A549 (cell line): ENCODE results near the gene PHKB. TPM values are rescaled to one million over a fixed set of nuclear protein-coding genes. Genes with fewer than 3 reads are reported as not detected.

Experiments
- ATAC-seq, 2 experiments: fragments of 200-7000 bp in 1 of 2; fragments of >200 bp in 1 of 2; cut with Nextera tagmentation in 1 of 2; cut with Tn5 transposase in 1 of 2; 3 replicates each; pipeline versions ENCODE4 v1.8.0 to v1.9.1; 2018 to 2020; ENCODE audit warnings: mild to moderate bottlenecking in 1 of 2, moderate library complexity in 1 of 2
- CTCF ChIA-PET: fragments of 300-600 bp; sonication (Branson Sonifier 250); formaldehyde crosslinking; extraction: SDS; loops from one replicate; lab custom pipeline; 2021; ENCODE audit warnings: antibody characterized with exemption, inconsistent platforms; lab: Yijun Ruan, JAX
- POLR2A ChIA-PET: fragments of 350-600 bp; formaldehyde crosslinking; extraction: SDS; loops from one replicate; lab custom pipeline; 2021; ENCODE audit warnings: antibody characterized with exemption, inconsistent platforms; lab: Yijun Ruan, JAX
- DNase-seq, 2 experiments: peaks; one replicate each; pipeline versions ENCODE4 v3.0.0 to v3.0.0-alpha.2; 2011 to 2016; ENCODE audit warnings: low read depth in 1 of 2, low spot score in 1 of 2
- FAIRE-seq: peaks from 2 replicates; lab custom pipeline; 2011; peaks lifted over from hg19 to GRCh38; lab: Jason Lieb, UNC
- H3K27ac ChIP-seq, 2 experiments: fragments of >200 bp; sonication (Bioruptor Twin); formaldehyde crosslinking; 3 replicates each; pipeline ENCODE4 v1.5.1; 2016 to 2017
- H3K4me1 ChIP-seq: fragments of >200 bp; sonication (Bioruptor Twin); formaldehyde crosslinking; 3 replicates; pipeline ENCODE4 v1.6.1; 2016
- H3K4me2 ChIP-seq: fragments of >200 bp; sonication (Bioruptor Twin); formaldehyde crosslinking; 3 replicates; pipeline ENCODE4 v1.6.1; 2016
- H3K4me3 ChIP-seq: fragments of >200 bp; sonication (Bioruptor Twin); formaldehyde crosslinking; 3 replicates; pipeline ENCODE4 v1.5.1; 2016
- H3K9me3 ChIP-seq: fragments of >200 bp; sonication (Bioruptor Twin); formaldehyde crosslinking; 3 replicates; pipeline ENCODE4 v1.6.1; 2016
- CBX8 ChIP-seq: fragments of 200-600 bp; sonication (generic); IDR thresholded peaks from 2 replicates; pipeline ENCODE4 v1.6.1; 2016
- CEBPB ChIP-seq, 2 experiments: fragments of >200 bp in 1 of 2; sonication (Bioruptor Twin) in 1 of 2; formaldehyde crosslinking in 1 of 2; IDR thresholded peaks; 2 replicates each; pipeline ENCODE4 v1.6.1; 2012 to 2016
- CHD4 ChIP-seq: fragments of 200-600 bp; sonication (generic); IDR thresholded peaks from 2 replicates; pipeline ENCODE4 v1.6.1; 2016; ENCODE audit warnings: antibody characterized with exemption, mild to moderate bottlenecking, borderline replicate concordance
- EHF ChIP-seq: fragments of 250-450 bp; sonication (Bioruptor Pico); IDR thresholded peaks from 2 replicates; pipeline ENCODE4 v1.5.0; 2020; ENCODE audit warnings: mild to moderate bottlenecking
- FOSB ChIP-seq: fragments of 250-450 bp; sonication (Bioruptor Pico); IDR thresholded peaks from 2 replicates; pipeline ENCODE4 v1.5.0; 2020; ENCODE audit warnings: mild to moderate bottlenecking, moderate library complexity
- FOSL2 ChIP-seq, 2 experiments: fragments of 450-650 bp in 1 of 2; fragments of >200 bp in 1 of 2; sonication (Bioruptor Twin) in 1 of 2; formaldehyde crosslinking; IDR thresholded peaks; 2 replicates each; pipeline versions ENCODE4 v1.5.0 to v1.6.1; 2016 to 2020; ENCODE audit warnings: mild to moderate bottlenecking in 1 of 2, moderate library complexity in 1 of 2
- HEYL ChIP-seq: fragments of 250-450 bp; sonication (Bioruptor Pico); IDR thresholded peaks from 2 replicates; pipeline ENCODE4 v1.8.0; 2021; ENCODE audit warnings: mild to moderate bottlenecking, moderate library complexity
- HOXB5 ChIP-seq: fragments of 250-450 bp; sonication (Bioruptor Pico); IDR thresholded peaks from 2 replicates; pipeline ENCODE4 v1.5.0; 2020; ENCODE audit warnings: mild to moderate bottlenecking, moderate library complexity
- JUN ChIP-seq, 2 experiments: fragments of >200 bp; sonication (Bioruptor Twin); formaldehyde crosslinking; IDR thresholded peaks; 2 replicates in 1 of 2; 3 replicates in 1 of 2; pipeline ENCODE4 v1.6.1; 2016 to 2017
- MAFK ChIP-seq: fragments of 450-650 bp; IDR thresholded peaks from 2 replicates; pipeline ENCODE4 v1.6.1; 2014; ENCODE audit not compliant: partially characterized antibody
- MAZ ChIP-seq: fragments of 150-350 bp; IDR thresholded peaks from 2 replicates; pipeline ENCODE4 v1.6.1; 2014; ENCODE audit warnings: antibody characterized with exemption, low read depth, low read length, borderline replicate concordance
- MYC ChIP-seq: IDR thresholded peaks from 2 replicates; pipeline ENCODE4 v1.6.1; 2012; ENCODE audit warnings: mild to moderate bottlenecking, inconsistent platforms, low read length, improper control_type of control experiment, borderline replicate concordance
- NPAS2 ChIP-seq: fragments of 250-450 bp; sonication (Bioruptor Pico); IDR thresholded peaks from 2 replicates; pipeline ENCODE4 v1.8.0; 2022; ENCODE audit warnings: mild to moderate bottlenecking, moderate library complexity, borderline replicate concordance
- PHF8 ChIP-seq: fragments of 200-600 bp; sonication (generic); IDR thresholded peaks from 2 replicates; pipeline ENCODE4 v1.6.1; 2016; ENCODE audit warnings: low read depth, mild to moderate bottlenecking, antibody characterized with exemption, moderate library complexity, borderline replicate concordance
- POLR2AphosphoS2 ChIP-seq: conservative IDR thresholded peaks from 2 replicates; pipeline ENCODE4 v1.6.1; 2012; ENCODE audit warnings: low read length, improper control_type of control experiment, inconsistent platforms
- RARB ChIP-seq: fragments of 250-450 bp; sonication (Bioruptor Pico); IDR thresholded peaks from 2 replicates; pipeline ENCODE4 v1.8.0; 2021; ENCODE audit warnings: mild to moderate bottlenecking, moderate library complexity
- SMC3 ChIP-seq: fragments of >200 bp; sonication (Bioruptor Twin); formaldehyde crosslinking; IDR thresholded peaks from 3 replicates; pipeline ENCODE4 v1.6.1; 2018; ENCODE audit warnings: inconsistent platforms
- TFCP2L1 ChIP-seq: fragments of 250-450 bp; sonication (Bioruptor Pico); IDR thresholded peaks from 2 replicates; pipeline ENCODE4 v1.5.0; 2021; ENCODE audit warnings: mild to moderate bottlenecking
- TP53 ChIP-seq: fragments of 250-450 bp; sonication (Bioruptor Pico); IDR thresholded peaks from 2 replicates; pipeline ENCODE4 v1.5.0; 2021; ENCODE audit warnings: mild to moderate bottlenecking, moderate library complexity
- ZC3H11A ChIP-seq: fragments of 450-650 bp; IDR thresholded peaks from 2 replicates; pipeline ENCODE4 v1.6.1; 2014; ENCODE audit warnings: antibody characterized with exemption, mild to moderate bottlenecking
- ZNF302 ChIP-seq: fragments of 250-450 bp; sonication (Bioruptor Pico); IDR thresholded peaks from 2 replicates; pipeline ENCODE4 v1.9.0; 2021; ENCODE audit warnings: inconsistent platforms, mild to moderate bottlenecking, moderate library complexity
- WGBS: methylation state at CpG from one replicate; pipeline ENCODE4 v1.1.6; 2017; ENCODE audit errors: missing lambda C conversion rate; 5-methylcytosine and 5-hydroxymethylcytosine counted together
- polyA plus RNA-seq, 4 experiments: library from polyadenylated mRNA; depleted of rRNA in 3 of 4; stranded (reverse); fragments of >200 nt; fragmentation: RNase III in 1 of 4; extraction: RNeasy Plus Mini Kit Qiagen cat#74134 plus additional on column Dnase treatment in 1 of 4; gene quantifications; 2 replicates in 3 of 4; 3 replicates in 1 of 4; pipeline ENCODE4 v1.2.3, GENCODE V29; 2011 to 2017
- TF ChIP-seq, protein P1 (sequence below): IDR thresholded peaks from 2 replicates; pipeline ENCODE4 v1.6.1; 2012
- TF ChIP-seq, protein P2 (sequence below): IDR thresholded peaks from 2 replicates; pipeline ENCODE4 v1.6.1; 2012; ENCODE audit warnings: low read depth, borderline replicate concordance
- TF ChIP-seq, protein P3 (sequence below): fragments of >200 bp; sonication (Bioruptor Twin); formaldehyde crosslinking; IDR thresholded peaks from 2 replicates; pipeline ENCODE4 v1.6.1; 2016
- TF ChIP-seq, protein P4 (sequence below): IDR thresholded peaks from 2 replicates; pipeline ENCODE4 v1.6.1; 2012
- TF ChIP-seq, protein P5 (sequence below): fragments of >200 bp; sonication (Bioruptor Twin); formaldehyde crosslinking; IDR thresholded peaks from 3 replicates; pipeline ENCODE4 v1.5.1; 2016
- TF ChIP-seq, protein P6 (sequence below): fragments of 250-450 bp; sonication (Bioruptor Pico); IDR thresholded peaks from 2 replicates; pipeline ENCODE4 v1.5.0; 2021; ENCODE audit warnings: mild to moderate bottlenecking, moderate library complexity, borderline replicate concordance

Gene PHKB
- polyA plus RNA-seq, 2 of the 4 experiments (the other 2 are of a cell fraction), result 33.2 to 96.8 TPM

DNA sequence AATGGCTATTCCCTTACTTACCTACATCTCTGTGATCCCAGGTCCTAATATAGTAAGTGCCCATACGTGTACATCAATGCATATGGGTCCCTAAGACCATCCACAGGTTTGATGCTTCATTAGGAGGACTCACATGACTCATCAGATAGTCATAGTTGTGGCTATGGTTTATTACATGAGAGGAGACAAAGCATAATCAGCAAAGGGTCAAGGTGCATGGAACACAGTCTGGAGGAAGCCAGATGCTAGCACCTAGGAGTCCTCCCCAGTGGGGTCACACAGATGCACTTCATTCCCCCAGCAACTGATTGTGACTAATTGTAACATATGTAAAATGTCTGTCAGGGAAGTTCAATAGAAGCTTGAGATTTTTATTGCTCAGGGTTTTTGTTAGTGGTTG is 42.8 kb downstream of the PHKB start:
- WGBS, result 83% methylated on average over 1 of the region's 1 CpG
- FAIRE-seq (no peak), DNase-seq (no peak), ATAC-seq (no peak)
- CTCF ChIA-PET, result no interaction called here
- POLR2A ChIA-PET, result no interaction called here
- Histone ChIP-seq H3K4me2 (no peak overlapping the region), H3K4me1 (no peaks in the 10 kb centered on the region), H3K4me3 (no peak overlapping the region), H3K9me3 (no peaks in the 10 kb centered on the region), H3K27ac (no peak overlapping the region)
- TF ChIP-seq, protein P1, sequence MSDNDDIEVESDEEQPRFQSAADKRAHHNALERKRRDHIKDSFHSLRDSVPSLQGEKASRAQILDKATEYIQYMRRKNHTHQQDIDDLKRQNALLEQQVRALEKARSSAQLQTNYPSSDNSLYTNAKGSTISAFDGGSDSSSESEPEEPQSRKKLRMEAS, result no peak
- TF ChIP-seq POLR2AphosphoS2 (no peak), FOSL2 (IDR thresholded peaks at IDR 0.05) (no peak), FOSL2 (CRISPR knock-in tag; IDR thresholded peaks at IDR 0.05) (peak; percentile 26; the same call in 1 of the 2 replicates)

DNA sequence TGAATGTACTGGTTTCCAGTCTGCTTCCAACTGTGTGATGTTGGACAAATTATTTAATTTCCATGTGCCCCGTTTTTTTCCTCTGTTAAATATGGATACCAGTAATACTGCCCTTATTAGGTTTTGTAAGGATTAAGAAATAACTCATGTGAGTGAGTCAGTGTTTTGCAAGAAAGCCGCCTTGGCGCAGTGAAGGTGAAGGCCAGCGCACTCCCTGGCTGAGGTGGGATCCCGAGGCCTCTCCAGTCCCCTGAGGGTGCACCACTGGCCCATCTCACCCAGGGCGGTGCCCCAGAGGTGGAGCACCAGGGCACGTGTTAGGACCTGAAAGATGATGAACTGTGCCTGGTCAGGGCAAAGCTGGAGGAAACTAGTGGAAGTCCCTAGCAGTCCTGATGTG is 43.5 kb downstream of the PHKB start:
- Histone ChIP-seq H3K9me3 (no peaks in the 10 kb centered on the region), H3K27ac (no peak overlapping the region), H3K4me2 (no peak overlapping the region), H3K4me1 (no peaks in the 10 kb centered on the region), H3K4me3 (no peak overlapping the region)
- FAIRE-seq (no peak), ATAC-seq (no peak), DNase-seq (no peak)
- ChIA-PET POLR2A (no interaction called here), CTCF (no interaction called here)
- WGBS, result 96% methylated on average over 7 of the region's 7 CpGs
- TF ChIP-seq, protein P2, sequence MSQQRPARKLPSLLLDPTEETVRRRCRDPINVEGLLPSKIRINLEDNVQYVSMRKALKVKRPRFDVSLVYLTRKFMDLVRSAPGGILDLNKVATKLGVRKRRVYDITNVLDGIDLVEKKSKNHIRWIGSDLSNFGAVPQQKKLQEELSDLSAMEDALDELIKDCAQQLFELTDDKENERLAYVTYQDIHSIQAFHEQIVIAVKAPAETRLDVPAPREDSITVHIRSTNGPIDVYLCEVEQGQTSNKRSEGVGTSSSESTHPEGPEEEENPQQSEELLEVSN, result no peak
- TF ChIP-seq ZNF302 (CRISPR knock-in tag) (no peak), CHD4 (no peak), CBX8 (no peak), RARB (CRISPR knock-in tag) (no peak), JUN (IDR thresholded peaks at IDR 0.05) (no peak), NPAS2 (CRISPR knock-in tag) (no peak), TFCP2L1 (CRISPR knock-in tag) (no peak), SMC3 (no peak), EHF (no peak), MAZ (no peak), HOXB5 (CRISPR knock-in tag) (no peak), CEBPB (IDR thresholded peaks at IDR 0.05) (no peak), MAFK (no peak), FOSB (CRISPR knock-in tag) (no peak)
- TF ChIP-seq, protein P3, sequence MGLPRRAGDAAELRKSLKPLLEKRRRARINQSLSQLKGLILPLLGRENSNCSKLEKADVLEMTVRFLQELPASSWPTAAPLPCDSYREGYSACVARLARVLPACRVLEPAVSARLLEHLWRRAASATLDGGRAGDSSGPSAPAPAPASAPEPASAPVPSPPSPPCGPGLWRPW, result no peak
- TF ChIP-seq, protein P4, sequence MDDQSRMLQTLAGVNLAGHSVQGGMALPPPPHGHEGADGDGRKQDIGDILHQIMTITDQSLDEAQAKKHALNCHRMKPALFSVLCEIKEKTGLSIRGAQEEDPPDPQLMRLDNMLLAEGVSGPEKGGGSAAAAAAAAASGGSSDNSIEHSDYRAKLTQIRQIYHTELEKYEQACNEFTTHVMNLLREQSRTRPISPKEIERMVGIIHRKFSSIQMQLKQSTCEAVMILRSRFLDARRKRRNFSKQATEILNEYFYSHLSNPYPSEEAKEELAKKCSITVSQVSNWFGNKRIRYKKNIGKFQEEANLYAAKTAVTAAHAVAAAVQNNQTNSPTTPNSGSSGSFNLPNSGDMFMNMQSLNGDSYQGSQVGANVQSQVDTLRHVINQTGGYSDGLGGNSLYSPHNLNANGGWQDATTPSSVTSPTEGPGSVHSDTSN, result no peak

DNA sequence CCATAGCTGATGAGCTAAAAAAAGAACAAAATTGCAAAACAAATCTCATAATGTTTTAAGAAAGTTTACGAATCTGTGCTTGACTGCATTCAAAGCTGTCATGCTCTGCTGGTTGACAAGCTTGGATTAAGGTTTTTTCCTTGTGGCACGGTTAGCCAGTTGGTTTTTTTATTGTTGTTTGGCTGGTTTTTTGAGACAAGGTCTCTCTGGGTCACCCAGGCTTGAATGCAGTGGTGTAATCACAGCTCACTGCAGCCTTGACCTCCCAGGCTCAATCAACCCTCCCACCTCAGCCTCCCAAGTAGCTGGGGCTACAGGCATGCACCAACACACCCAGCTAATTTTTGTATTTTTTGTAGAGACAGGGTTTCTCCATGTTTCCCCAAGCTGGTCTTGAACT is 45.7 kb downstream of the PHKB start:
- CTCF ChIA-PET, result interaction anchor here (0.7 to 1.6 kb wide), 4 partner anchors 17 to 365 kb away, joined by 3 to 4 read pairs (median 4); no protein-coding TSS in a partner anchor
- ATAC-seq (no peak), FAIRE-seq (no peak), DNase-seq (no peak)
- Histone ChIP-seq H3K4me2 (no peak overlapping the region), H3K4me1 (no peaks in the 10 kb centered on the region), H3K9me3 (no peaks in the 10 kb centered on the region), H3K4me3 (no peak overlapping the region), H3K27ac (no peak overlapping the region)
- POLR2A ChIA-PET, result no interaction called here
- 88% methylated on average over 2 of the region's 2 CpGs for WGBS
- TF ChIP-seq, protein P5, sequence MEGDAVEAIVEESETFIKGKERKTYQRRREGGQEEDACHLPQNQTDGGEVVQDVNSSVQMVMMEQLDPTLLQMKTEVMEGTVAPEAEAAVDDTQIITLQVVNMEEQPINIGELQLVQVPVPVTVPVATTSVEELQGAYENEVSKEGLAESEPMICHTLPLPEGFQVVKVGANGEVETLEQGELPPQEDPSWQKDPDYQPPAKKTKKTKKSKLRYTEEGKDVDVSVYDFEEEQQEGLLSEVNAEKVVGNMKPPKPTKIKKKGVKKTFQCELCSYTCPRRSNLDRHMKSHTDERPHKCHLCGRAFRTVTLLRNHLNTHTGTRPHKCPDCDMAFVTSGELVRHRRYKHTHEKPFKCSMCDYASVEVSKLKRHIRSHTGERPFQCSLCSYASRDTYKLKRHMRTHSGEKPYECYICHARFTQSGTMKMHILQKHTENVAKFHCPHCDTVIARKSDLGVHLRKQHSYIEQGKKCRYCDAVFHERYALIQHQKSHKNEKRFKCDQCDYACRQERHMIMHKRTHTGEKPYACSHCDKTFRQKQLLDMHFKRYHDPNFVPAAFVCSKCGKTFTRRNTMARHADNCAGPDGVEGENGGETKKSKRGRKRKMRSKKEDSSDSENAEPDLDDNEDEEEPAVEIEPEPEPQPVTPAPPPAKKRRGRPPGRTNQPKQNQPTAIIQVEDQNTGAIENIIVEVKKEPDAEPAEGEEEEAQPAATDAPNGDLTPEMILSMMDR, result no peak
- TF ChIP-seq, protein P1, result no peak
- TF ChIP-seq HOXB5 (CRISPR knock-in tag) (no peak), SMC3 (no peak), TP53 (CRISPR knock-in tag) (no peak), PHF8 (no peak), ZC3H11A (no peak), FOSB (CRISPR knock-in tag) (no peak), MYC (no peak), CEBPB (IDR thresholded peaks at IDR 0.05) (no peak), RARB (CRISPR knock-in tag) (no peak), MAZ (no peak), HEYL (CRISPR knock-in tag) (no peak)
- TF ChIP-seq, protein P6, sequence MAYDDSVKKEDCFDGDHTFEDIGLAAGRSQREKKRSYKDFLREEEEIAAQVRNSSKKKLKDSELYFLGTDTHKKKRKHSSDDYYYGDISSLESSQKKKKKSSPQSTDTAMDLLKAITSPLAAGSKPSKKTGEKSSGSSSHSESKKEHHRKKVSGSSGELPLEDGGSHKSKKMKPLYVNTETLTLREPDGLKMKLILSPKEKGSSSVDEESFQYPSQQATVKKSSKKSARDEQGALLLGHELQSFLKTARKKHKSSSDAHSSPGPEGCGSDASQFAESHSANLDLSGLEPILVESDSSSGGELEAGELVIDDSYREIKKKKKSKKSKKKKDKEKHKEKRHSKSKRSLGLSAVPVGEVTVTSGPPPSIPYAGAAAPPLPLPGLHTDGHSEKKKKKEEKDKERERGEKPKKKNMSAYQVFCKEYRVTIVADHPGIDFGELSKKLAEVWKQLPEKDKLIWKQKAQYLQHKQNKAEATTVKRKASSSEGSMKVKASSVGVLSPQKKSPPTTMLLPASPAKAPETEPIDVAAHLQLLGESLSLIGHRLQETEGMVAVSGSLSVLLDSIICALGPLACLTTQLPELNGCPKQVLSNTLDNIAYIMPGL, result no peak
- TF ChIP-seq, protein P4, result no peak
